Hepatocyte (in vitro differentiated cells): Measurements from ENCODE around the gene FAM193B. TPM values are rescaled to one million over a fixed set of nuclear protein-coding genes. Genes with fewer than 3 reads are reported as not detected.

Source experiments
- DNase-seq: peaks from one replicate; pipeline ENCODE4 v3.0.0-alpha.2; 2016; ENCODE audit warnings: low spot score
- H2AFZ ChIP-seq: fragments of 200-600 bp; sonication (generic); 2 replicates; pipeline ENCODE4 v1.6.0; 2016; ENCODE audit warnings: antibody characterized with exemption, mild to moderate bottlenecking
- H3K27ac ChIP-seq: fragments of 200-600 bp; sonication (generic); 2 replicates; pipeline ENCODE4 v1.5.1; 2016; ENCODE audit warnings: mild to moderate bottlenecking
- H3K27me3 ChIP-seq: fragments of 200-600 bp; sonication (generic); 2 replicates; pipeline ENCODE4 v1.6.1; 2016
- H3K36me3 ChIP-seq: fragments of 200-600 bp; sonication (generic); replicated peaks from 2 replicates; pipeline ENCODE4 v1.5.1; 2016; ENCODE audit warnings: low read depth; ENCODE audit not compliant: insufficient read depth
- H3K4me1 ChIP-seq: fragments of 200-600 bp; sonication (generic); 2 replicates; pipeline ENCODE4 v1.5.1; 2016; ENCODE audit warnings: mild to moderate bottlenecking, moderate library complexity; ENCODE audit not compliant: insufficient read depth
- H3K4me2 ChIP-seq: fragments of 200-600 bp; sonication (generic); 2 replicates; pipeline ENCODE4 v1.6.0; 2016
- H3K4me3 ChIP-seq: fragments of 200-600 bp; sonication (generic); 2 replicates; pipeline ENCODE4 v1.5.1; 2016; ENCODE audit warnings: mild to moderate bottlenecking
- H3K79me2 ChIP-seq: fragments of 200-600 bp; sonication (generic); 2 replicates; pipeline ENCODE4 v1.6.0; 2017; ENCODE audit warnings: mild to moderate bottlenecking
- H3K9me2 ChIP-seq: fragments of 200-600 bp; sonication (generic); replicated peaks from 2 replicates; pipeline ENCODE4 v1.6.0; 2017; ENCODE audit warnings: mild to moderate bottlenecking; ENCODE audit not compliant: insufficient read depth
- H3K9me3 ChIP-seq: fragments of 200-600 bp; sonication (generic); 2 replicates; pipeline ENCODE4 v1.5.1; 2016; ENCODE audit warnings: low read depth, mild to moderate bottlenecking
- H4K20me1 ChIP-seq: fragments of 200-600 bp; sonication (generic); 2 replicates; pipeline ENCODE4 v1.6.0; 2016; ENCODE audit warnings: mild to moderate bottlenecking; ENCODE audit not compliant: insufficient read depth, poor library complexity, severe bottlenecking
- CTCF ChIP-seq: fragments of 200-600 bp; sonication (generic); IDR thresholded peaks from 2 replicates; pipeline ENCODE4 v1.5.1; 2016; ENCODE audit warnings: antibody characterized with exemption, mild to moderate bottlenecking; ENCODE audit not compliant: poor library complexity
- EZH2 ChIP-seq: fragments of 200-600 bp; sonication (generic); IDR thresholded peaks from 2 replicates; pipeline ENCODE4 v1.6.1; 2016; ENCODE audit warnings: antibody characterized with exemption, mild to moderate bottlenecking, borderline replicate concordance
- EZH2phosphoT487 ChIP-seq: fragments of 200-600 bp; sonication (generic); IDR thresholded peaks from one replicate; pipeline ENCODE4 v1.6.1; 2018; ENCODE audit warnings: antibody characterized with exemption, mild to moderate bottlenecking, low read depth, moderate library complexity; ENCODE audit not compliant: unreplicated experiment, severe bottlenecking
- WGBS: methylation state at CpG from one replicate; pipeline ENCODE4 v1.1.6; 2016; ENCODE audit warnings: low lambda C conversion rate; ENCODE audit errors: missing lambda C conversion rate; 5-methylcytosine and 5-hydroxymethylcytosine counted together
- polyA plus RNA-seq: library from polyadenylated mRNA; unstranded; fragments of >200 nt; fragmentation: Nextera tagmentation; extraction: Ambion mirVana; gene quantifications from 2 replicates; pipeline ENCODE4 v1.2.1, GENCODE V29; 2016
- total RNA-seq: library from RNA; depleted of rRNA; stranded (reverse); fragments of >200 nt; gene quantifications from 2 replicates; pipeline ENCODE4 v1.2.3, GENCODE V29; 2014

FAM193B gene
- total and polyA plus RNA-seq, 2 experiments from 2014 or later: 67.6 to 76.1 TPM

GRCh38 chr5:177520916-177521513 is 33.3 kb downstream of the FAM193B start:
- peaks cover 10% of the 10 kb centered on the region for H3K79me2 ChIP-seq
- WGBS: 94% methylated on average over 2 of the region's 2 CpGs
- no peaks in the 10 kb centered on the region for H3K36me3 ChIP-seq

GRCh38 chr5:177520271-177520670 is 34.1 kb downstream of the FAM193B start:
- no peak overlapping the region for H3K4me3 ChIP-seq
- H3K79me2 ChIP-seq: peaks cover 18% of the 10 kb centered on the region
- WGBS: 100% methylated on average over 3 of the region's 3 CpGs
- TF ChIP-seq CTCF: no peak
- no peak for TF ChIP-seq EZH2
- no peak for TF ChIP-seq EZH2phosphoT487
- no peak overlapping the region for H3K27ac ChIP-seq
- no peaks in the 10 kb centered on the region for H3K9me2 ChIP-seq
- no peak overlapping the region for H2AFZ ChIP-seq
- no peak for DNase-seq
- no peaks in the 10 kb centered on the region for H4K20me1 ChIP-seq
- no peaks in the 10 kb centered on the region for H3K27me3 ChIP-seq
- no peaks in the 10 kb centered on the region for H3K36me3 ChIP-seq
- no peaks in the 10 kb centered on the region for H3K9me3 ChIP-seq
- no peak overlapping the region for H3K4me2 ChIP-seq
- peaks cover 4% of the 10 kb centered on the region for H3K4me1 ChIP-seq

More at GRCh38 chr5:177520916-177521513, 33.3 kb downstream of the FAM193B start:
- H3K9me3 ChIP-seq: no peaks in the 10 kb centered on the region
- no peak overlapping the region for H3K27ac ChIP-seq
- no peak overlapping the region for H3K4me3 ChIP-seq
- peaks cover 1% of the 10 kb centered on the region for H3K4me1 ChIP-seq
- TF ChIP-seq EZH2phosphoT487: no peak
- TF ChIP-seq EZH2: no peak
- TF ChIP-seq CTCF: no peak
- no peak for DNase-seq
- no peak overlapping the region for H2AFZ ChIP-seq
- H3K27me3 ChIP-seq: no peaks in the 10 kb centered on the region
- H3K4me2 ChIP-seq: no peak overlapping the region
- H4K20me1 ChIP-seq: no peaks in the 10 kb centered on the region
- H3K9me2 ChIP-seq: no peaks in the 10 kb centered on the region

GRCh38 chr5:177519463-177520235 is 34.7 kb downstream of the FAM193B start:
- Histone ChIP-seq H3K4me1 (peaks cover 4% of the 10 kb centered on the region), H3K9me2 (no peaks in the 10 kb centered on the region), H3K27ac (no peak overlapping the region), H3K4me2 (peak overlapping the region; percentile 46), H3K27me3 (no peaks in the 10 kb centered on the region), H2AFZ (no peak overlapping the region), H4K20me1 (no peaks in the 10 kb centered on the region), H3K36me3 (no peaks in the 10 kb centered on the region), H3K9me3 (no peaks in the 10 kb centered on the region), H3K4me3 (no peak overlapping the region), H3K79me2 (peaks cover 20% of the 10 kb centered on the region)
- no peak for DNase-seq
- 80% methylated on average over 13 of the region's 13 CpGs for WGBS
- TF ChIP-seq EZH2phosphoT487: no peak
- no peak for TF ChIP-seq CTCF
- TF ChIP-seq EZH2: no peak
